ENCODE results near the gene EXPH5.

DNA sequence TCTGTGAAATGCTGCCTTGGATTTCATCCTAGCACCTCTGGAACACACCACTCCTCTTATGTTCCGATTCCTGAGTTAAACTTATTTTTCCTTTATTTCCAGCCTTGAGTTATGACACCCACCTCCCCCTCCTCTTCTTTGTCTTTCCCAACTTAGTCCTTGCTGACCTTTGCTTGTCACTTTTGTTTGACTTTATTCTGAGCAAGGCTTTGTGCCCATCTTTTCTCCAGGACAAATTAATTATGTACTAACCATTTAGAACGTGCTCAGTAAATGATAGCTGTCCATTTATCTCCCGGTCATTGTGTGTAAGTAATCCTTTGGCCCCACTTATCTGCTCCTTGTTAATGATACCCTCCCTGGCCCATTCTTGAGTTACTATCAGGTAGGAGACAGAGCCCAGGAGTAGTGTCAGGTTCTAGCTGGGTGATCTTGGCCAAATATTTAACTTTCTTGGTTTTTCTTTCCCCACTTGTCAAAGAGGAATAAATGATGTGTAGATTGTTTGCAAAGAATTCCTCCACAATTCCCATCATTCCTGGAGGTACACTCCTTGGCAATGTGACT, 44.2 kb downstream of the EXPH5 start:
- TF ChIP-seq, protein P1, sequence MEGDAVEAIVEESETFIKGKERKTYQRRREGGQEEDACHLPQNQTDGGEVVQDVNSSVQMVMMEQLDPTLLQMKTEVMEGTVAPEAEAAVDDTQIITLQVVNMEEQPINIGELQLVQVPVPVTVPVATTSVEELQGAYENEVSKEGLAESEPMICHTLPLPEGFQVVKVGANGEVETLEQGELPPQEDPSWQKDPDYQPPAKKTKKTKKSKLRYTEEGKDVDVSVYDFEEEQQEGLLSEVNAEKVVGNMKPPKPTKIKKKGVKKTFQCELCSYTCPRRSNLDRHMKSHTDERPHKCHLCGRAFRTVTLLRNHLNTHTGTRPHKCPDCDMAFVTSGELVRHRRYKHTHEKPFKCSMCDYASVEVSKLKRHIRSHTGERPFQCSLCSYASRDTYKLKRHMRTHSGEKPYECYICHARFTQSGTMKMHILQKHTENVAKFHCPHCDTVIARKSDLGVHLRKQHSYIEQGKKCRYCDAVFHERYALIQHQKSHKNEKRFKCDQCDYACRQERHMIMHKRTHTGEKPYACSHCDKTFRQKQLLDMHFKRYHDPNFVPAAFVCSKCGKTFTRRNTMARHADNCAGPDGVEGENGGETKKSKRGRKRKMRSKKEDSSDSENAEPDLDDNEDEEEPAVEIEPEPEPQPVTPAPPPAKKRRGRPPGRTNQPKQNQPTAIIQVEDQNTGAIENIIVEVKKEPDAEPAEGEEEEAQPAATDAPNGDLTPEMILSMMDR (IDR thresholded peaks at IDR 0.05 in 2 of 3, conservative IDR thresholded peaks at IDR 0.05 in 1 of 3; ENCODE audit: borderline replicate concordance in 1 of 3, insufficient read depth in 1 of 3, low read depth in 2 of 3, low read length in 2 of 3): no peak
- no peak for TF ChIP-seq POLR2A (IDR thresholded peaks at IDR 0.05; ENCODE audit: borderline replicate concordance, extremely low read depth, insufficient read depth, insufficient read length)
- no peak for TF ChIP-seq FOSL1 (IDR thresholded peaks at IDR 0.05; ENCODE audit: low read depth)
- no peak for TF ChIP-seq YY1 (IDR thresholded peaks at IDR 0.05; ENCODE audit: extremely low read depth, insufficient replicate concordance, low read depth, low read length)
- no peak for TF ChIP-seq ZNF274 (IDR thresholded peaks at IDR 0.05; ENCODE audit: low read depth, low read length)
- TF ChIP-seq EZH2 (IDR thresholded peaks at IDR 0.05): no peak
- TF ChIP-seq TCF7L2 (IDR thresholded peaks at IDR 0.05; ENCODE audit: borderline replicate concordance, extremely low read depth, insufficient read depth, insufficient read length): no peak

Data from HCT116 (cell line).